CD4-positive, alpha-beta T cell treated with Interleukin-15 for 4 hours (primary cell): ENCODE results near the gene SELENOO.
"Not testable (repeated sequence)": the region's sequence is repeated elsewhere in the genome, so short reads cannot be mapped to it uniquely, and the experiment has no call there.

Experiments used
- DNase-seq: peaks from one replicate; pipeline ENCODE4 v3.0.0-alpha.2; 2020; ENCODE audit warnings: low spot score

The SELENOO gene, protein sequence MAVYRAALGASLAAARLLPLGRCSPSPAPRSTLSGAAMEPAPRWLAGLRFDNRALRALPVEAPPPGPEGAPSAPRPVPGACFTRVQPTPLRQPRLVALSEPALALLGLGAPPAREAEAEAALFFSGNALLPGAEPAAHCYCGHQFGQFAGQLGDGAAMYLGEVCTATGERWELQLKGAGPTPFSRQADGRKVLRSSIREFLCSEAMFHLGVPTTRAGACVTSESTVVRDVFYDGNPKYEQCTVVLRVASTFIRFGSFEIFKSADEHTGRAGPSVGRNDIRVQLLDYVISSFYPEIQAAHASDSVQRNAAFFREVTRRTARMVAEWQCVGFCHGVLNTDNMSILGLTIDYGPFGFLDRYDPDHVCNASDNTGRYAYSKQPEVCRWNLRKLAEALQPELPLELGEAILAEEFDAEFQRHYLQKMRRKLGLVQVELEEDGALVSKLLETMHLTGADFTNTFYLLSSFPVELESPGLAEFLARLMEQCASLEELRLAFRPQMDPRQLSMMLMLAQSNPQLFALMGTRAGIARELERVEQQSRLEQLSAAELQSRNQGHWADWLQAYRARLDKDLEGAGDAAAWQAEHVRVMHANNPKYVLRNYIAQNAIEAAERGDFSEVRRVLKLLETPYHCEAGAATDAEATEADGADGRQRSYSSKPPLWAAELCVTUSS

DNA sequence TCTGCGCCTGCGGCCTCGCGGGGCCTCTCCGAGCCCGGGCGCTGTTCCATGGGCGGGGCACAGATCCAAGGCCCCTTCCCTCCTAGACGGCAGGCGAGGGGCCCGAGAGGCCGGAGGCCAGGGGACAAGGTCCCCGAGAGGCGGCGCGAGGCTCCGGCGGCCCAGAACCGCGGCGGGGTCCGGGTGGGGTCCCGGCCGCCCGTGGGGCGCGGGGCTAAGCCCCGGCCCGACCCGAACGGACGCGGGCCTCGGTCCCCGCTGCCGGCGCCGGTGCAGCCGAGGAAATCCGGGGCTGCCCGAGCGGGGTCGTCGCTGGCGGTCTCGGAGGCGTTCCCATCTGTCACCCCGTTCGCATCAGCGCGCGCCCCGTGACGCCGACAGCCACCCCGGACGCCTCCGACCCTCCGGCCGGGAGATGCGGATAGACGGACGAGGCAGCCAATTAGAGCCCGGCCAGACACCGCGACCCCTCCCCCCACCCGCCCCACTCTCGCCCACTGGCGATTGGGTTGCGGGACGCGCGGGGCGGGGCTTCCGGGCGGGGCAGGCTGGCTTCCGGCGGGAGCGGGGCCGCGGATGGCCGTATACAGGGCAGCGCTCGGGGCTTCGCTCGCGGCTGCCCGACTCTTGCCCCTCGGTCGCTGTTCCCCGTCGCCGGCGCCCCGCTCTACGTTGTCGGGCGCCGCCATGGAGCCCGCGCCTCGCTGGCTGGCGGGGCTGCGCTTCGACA is at the start of gene SELENOO:
TSS of gene SELENOO (plus strand) at position 551 of the 730 bp plus-strand sequence. CDS start at position 577, 26 bp downstream.
- DNase-seq: peak; percentile 91

DNA sequence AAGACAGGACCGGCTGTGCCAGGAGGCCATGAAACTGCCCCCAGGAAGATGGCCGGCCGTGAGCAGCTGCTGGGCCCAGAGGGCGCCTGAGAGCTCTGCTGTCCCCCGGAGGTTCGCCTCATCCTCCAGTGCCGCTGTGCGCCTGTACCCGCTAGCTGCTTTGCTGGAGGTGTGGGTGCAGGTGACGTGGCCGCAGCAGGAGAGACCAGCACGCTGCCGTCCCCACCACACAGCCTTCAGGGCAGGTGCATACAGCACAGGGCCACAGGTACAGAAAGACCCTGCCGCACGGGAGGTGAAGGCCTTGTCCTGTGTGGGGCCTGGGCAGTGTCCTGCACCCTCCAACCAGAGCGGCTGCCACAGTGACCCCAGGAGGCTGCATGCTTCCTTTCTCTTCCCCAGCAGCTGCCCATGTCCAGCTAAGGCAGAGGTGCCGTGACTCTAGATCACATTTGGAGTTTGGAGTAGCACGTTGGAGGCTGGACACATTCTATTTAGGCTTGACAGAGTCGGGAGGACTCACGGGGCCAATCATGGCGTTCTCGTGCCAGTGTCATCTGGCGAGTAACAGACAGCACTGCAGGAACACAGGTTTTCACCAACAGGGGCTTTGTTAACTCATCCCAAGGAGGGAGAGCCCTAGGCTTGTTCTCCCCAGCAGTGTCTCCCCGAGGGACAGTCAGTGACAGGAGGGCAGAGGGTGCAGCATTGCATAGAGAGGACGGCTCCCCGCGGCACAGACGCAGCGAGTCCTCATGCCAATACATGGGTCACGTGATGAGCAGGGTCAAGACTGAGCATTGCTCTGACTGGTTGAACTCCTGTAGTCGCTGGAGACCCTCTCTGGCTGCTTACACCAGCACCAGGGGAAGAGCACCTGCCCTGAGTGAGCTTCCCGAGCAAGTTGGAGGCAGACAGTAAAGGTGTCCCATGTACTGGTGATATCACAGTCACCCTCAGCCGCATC is 49.0 kb upstream of the SELENOO start:
- no peak for DNase-seq

DNA sequence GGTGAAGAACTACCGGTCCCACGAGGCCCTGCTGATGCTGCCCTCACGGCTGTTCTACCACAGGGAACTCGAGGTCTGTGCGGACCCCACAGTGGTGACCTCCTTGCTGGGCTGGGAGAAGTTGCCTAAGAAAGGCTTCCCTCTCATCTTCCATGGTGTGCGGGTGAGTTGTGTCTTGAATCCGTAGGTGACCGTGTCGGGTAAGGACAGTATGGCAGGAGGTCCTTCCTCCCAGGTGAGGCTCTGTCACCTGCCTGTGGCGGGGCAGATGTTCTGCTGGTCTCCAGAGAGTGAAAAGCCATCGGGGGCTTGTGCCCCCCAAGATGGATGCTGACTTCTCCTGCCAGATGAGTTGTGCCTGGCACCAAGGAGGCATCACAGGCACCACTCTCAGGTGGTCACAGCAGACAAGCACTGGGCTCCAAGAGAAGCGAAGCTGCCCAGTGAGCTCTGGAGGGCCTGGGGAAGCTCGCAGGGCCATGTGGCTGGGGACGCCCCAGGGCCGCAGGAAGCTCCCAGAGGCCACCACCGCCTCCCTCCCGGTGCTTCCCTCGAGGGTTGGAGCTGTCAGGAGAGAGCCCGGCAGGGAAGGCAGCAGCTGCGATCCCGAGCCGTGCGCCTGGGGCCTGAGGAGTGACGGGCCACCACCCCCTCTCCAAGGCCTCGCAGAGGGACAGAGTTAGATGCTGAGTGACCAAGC is 47.6 kb upstream of the SELENOO start:
- no peak for DNase-seq

DNA sequence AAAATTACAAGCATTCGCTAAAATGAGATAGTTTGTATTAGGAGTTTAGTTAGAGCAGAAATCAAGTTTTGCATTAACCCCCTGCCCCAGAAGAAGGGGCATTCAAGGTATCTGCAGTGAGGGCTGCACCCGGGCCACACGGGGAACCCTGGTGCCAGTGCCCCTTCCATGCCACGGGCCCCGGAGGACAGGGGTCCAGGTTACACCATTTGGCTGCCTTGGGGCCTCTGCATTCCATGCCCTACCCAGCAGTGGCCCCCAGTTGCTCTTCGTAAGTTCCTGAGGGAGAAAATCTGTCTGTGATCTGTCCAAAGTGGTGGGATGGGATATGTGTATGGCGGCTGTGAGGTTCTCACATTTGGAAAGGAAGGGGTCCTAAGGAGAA is 47.1 kb upstream of the SELENOO start:
- no peak for DNase-seq

DNA sequence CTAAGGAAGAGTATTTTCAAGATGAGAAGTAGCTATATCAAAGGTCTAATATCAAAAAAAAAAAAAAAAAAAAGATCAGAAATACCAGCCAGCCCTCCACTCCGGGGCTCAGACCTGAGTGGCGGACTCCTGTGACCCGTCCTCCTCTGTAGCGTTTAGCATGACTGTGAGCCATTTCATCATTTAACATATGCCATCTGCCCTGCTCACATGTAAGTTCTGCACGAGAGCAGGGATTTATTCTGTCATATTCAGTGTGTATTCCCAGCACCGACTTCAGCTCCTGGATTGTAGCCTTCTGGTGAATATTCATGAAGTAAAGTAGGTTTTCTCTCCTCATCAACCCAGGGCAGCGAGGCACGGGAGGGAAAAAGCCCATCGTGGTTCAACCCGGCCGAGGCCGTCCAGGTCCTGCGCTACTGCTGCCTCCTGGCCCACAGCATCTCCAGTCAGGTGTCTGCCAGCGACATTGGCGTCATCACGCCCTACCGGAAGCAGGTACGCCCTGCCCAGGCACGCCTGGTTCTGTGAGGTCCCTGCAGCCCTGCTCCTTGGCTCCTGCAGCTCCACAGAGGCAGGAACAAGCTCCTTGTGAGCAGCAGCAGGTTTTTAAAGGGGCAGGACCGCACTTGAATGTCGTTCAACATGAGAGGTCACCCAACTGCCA is 43.0 kb upstream of the SELENOO start:
- DNase-seq: no peak

DNA sequence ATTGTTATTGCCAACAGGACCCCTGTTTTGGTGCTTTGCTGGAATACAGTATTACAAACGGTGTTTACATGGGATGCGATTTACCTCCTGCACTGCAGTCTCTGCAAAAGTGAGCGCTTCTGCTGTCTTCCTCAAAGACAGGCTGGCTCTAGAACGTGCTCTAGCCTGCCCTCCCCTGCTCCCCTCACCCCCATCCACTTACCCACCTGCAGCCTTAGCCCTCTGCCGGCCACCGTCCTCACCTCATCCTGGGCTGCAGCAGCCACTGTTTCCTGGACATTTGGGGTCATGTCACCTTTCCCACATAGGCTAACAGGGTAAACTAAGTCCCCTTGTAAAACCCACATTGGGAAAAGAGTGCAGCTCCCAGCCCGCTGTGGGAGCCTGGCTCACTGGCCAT is 39.9 kb upstream of the SELENOO start:
- DNase-seq: no peak

DNA sequence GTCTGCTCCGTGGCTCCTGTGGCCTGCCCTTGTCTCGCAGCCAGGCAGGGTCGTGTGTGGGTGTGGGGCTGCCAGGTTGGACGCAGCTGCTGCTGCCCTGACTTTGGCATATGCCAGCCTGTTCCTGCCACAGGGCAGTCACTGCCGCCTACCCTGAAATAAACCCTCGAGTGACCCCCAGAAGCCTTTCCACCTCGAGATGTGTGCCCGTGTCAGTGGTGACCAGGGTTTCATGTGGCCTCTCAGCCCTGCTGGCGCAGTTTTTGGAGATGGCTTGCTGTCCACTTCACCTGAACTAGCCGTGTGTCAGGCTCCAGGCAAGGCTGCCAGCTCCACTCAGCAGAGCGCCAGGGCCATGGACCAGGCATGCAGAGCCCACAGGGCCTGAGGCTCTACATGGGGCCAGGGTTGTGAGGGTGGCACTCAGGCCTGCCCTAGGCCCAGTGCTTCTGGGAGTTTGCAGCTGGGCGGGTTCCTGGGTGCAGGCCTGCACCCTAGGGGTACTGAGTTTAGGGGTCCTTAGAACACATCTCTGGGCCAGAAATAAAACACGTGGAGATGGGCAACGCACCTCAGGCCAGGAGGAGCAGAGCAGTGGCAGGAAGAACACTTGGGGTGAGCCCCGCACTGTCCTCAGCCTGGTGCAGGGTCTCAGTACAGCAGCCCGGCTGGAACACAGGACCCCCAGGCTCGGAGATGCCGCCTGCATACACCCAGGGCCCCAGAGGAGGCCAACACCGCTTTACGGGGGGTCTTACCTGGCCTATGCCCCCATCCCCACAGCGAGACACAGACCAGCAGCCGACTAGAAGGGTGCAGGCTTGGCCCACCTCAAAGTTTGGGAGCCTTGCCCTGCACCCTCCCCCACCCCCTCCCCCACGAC is 39.1 kb upstream of the SELENOO start:
- no peak for DNase-seq

DNA sequence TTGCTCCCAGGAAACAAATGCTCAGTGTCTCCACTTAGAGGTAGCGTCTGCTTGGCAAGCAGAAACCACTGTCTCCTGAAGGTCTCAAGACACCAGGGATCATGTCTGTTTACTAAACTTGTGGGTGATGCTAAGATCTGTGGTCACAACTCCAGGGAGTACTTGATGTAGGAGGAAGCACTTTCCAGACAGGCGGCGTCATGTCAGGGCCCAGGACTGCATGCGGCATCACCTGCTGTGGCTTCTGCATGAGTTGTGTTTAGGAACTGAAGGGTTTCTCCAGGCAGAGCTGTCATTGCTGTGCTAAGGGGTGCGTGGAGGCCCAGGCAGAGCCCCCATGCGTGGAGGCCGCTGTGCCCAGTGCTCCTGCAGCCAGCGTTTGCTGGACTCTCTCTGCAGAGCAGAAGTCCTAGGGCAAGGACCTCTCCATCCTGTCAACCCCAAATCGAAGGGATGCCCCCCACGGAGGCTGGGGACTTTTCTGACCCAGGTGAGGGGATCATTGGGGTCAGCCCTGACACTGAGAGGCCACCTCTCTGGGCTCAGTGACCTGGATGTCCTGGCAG is 38.3 kb upstream of the SELENOO start:
- DNase-seq: no peak

DNA sequence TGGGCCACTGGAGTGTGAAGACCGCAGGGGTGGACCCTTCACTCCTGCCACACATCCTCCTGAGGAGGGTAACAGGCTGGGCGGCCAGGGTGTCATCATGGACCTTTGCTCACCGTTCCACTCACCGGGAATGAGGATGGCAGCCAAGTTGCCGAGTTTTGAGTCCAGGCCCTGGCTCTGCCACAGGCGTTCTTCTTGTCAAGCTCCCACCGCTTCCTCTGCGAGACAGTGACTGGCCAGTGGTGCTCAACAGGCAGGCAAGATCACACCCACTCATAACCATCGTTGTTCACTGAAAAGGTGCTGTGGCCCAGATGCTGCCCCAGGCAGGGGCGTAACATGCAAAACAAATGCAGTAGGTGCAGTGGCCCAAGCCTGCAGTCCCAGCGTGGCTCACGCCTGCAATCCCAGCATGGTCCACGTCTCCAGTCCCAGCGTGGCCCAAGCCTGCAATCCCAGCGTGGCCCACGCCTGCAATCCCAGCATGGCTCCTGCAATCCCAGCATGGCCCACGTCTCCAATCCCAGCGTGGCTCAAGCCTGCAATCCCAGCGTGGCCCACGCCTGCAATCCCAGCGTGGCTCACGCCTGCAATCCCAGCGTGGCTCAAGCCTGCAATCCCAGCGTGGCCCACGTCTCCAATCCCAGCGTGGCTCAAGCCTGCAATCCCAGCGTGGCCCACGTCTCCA is 35.2 kb upstream of the SELENOO start:
- no peak for DNase-seq

DNA sequence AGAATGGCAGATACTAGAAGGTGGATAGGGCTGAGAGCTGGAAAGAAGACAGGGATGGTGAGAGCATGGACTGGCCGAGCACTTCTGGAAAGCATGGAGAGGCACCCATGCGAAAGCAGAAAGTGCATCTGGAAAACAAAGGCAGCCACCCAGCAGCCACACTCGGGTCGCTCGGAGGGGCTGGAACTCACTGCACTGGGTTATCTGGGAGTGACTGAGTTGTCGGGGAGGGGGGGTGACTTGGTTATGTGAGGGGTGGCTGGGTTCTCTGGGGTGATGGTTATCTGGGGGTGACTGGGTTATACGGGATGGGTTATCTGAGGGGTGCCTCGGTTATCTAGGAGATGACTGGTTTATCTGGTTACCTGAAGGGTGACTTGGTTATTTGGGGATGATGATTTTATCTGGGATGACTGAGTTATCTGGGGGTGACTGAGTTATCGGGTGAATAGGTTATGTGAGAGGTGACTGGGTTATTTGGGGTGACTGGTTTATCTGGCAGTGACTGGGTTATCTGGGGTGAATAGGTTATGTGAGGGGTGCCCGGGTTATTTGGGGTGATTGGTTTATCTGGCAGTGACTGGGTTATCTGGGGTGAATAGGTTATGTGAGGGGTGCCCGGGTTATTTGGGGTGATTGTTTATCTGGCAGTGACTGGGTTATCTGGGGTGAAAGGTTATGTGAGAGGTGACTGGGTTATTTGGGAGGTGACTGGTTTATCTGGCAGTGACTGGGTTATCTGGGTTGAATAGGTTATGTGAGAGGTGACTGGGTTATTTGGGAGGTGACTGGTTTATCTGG is 32.9 kb upstream of the SELENOO start:
- DNase-seq: no peak

DNA sequence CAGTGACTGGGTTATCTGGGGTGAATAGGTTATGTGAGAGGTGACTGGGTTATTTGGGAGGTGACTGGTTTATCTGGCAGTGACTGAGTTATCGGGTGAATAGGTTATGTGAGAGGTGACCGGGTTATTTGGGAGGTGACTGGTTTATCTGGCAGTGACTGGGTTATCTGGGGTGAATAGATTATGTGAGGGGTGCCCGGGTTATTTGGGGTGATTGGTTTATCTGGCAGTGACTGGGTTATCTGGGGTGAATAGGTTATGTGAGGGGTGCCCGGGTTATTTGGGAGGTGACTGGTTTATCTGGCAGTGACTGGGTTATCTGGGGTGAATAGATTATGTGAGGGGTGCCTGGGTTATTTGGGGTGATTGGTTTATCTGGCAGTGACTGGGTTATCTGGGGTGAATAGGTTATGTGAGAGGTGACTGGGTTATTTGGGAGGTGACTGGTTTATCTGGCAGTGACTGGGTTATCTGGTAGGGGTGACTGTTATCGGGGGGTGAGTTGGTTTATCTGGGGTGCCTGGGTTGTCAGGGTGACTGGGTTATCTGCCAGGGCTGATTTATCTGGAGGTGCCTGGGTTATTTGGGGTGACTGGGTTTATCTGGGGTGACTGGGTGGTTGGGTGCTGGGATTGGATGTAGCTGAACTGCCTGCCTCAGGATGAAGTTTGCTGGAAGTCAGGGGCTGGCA is 32.2 kb upstream of the SELENOO start:
- DNase-seq: not testable (repeated sequence)

DNA sequence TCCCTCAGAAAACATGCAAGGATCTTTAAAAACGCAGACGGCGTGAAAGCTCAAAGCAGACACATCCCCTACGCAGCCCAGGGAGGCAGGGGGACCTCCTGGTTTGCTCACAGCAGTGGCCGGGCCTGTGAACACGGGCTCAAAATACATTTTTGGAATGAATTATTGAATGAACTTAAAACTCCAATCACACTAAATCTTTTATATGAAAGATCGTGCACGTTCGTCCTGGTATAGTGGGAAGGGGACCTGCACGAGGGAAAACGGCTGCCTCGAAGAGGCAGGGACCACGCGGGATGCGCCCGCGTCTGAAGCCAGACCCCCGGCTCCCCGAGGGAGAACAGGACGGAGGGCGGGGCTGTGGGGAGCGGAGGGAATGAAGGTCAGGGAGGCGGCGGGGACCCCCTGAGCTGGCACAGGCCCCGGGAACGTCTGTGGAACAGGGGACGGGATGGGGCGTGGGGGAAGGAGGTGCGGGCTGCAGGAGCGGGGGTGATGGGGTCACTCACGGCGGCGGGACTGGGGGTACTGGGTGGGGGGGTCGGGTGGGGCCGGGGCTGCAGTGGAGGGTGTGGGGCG is 31.5 kb upstream of the SELENOO start:
- no peak for DNase-seq

DNA sequence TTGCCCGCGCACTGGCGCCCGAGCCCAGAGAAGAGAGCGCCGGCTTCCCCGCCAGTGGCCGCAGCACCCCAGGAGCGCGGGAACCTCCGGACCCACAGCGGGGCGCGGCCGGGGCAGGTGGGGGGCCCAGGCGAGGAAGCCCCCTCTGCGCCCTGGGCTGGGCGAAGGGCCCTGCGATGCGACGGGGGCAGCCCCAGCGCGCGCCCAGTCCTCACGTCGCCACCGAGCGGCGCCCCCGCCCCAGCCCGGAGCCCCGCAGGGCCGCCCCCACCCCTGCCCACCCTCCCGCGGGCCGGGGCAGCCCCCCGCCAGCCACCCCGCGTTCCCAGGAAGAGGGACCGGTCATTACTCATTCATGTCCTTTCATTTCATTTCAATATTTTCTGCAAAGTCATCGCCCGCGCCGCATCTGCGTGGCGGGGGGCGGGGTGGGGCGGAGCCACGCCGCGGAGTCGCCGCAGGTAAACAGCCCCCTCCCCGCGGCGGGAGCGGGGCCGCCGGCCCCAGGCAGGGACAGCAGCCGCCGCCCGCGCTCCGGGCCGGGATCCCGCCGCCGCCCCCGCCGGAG is 31.0 kb upstream of the SELENOO start:
- peak; percentile 23 for DNase-seq

DNA sequence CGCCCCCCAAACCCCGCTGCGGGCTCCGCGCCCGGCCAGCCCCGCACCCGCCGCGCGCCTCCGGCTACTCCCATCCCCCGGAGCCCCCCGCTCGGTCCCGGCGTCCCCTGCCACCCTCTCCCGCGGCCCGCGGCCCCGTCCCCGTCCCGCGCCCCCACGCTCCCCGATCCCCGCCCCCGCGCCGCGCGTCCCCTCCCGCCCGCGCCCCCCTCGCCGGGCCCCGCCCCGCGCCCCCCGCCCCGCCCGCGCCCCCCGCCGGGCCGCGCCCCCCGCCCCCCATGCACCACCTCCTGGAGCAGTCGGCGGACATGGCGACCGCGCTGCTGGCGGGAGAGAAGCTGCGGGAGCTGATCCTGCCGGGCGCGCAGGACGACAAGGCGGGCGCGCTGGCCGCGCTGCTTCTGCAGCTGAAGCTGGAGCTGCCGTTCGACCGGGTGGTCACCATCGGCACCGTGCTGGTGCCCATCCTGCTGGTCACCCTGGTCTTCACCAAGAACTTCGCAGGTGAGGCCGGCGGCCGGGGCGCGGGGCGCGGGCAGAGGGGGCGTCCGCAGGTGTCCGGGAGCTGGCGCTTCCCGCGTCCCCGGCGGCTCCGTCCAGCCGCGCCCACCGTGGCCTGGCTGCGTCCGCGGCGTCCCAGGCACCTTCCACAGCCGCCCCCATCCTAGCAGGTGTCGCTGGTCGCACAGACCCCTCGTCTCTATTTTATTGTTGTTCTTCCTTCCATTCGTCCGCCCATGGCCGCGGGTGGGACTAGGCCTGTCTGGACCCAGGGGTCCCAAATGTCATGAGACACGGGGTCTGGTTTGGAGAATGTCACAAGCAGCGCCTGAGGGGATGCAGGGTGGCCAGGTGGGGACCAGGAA is 30.1 kb upstream of the SELENOO start, which contains the start of gene PANX2:
TSS of gene PANX2 (plus strand) at position 279 of the 866 bp plus-strand sequence. CDS start at position 279, 0 bp downstream.
- DNase-seq: no peak

DNA sequence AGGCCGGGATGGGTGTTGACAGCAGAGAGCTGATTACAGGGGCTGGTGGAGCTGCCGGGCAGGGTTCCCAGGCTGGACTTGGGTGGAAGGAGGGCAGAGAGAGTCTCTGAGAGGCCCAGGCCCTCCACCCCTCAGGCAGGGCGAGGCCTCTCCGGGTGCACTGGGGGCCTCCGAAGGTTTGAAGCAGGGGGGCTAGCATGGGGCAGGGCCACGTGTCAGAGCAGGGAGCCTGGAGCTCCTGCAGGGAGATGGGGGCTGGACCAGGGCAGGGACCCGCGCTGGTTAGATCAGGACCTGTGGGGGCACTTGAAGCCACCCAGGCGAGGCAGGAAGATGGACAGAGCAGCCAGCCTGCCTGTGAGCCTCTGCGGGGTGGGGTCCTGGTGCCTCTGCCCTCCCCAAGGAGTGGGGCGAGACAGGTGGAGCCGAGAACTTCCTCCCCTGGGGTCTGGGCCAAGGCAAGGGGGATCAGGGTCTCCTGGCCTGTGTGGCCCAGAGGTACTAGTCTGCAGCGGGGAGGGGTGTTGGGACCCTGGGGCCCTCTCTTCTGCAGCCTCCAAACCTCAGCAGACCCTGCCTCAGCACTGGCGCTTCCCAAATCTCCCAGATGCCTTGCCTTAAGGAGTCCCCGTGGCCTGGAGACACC is 29.4 kb upstream of the SELENOO start:
- no peak for DNase-seq
